Daoy (cell line): ENCODE results near the gene ADCY6. TPM values are rescaled to one million over a fixed set of nuclear protein-coding genes. Genes with fewer than 3 reads are reported as not detected.

Experiments used
- DNase-seq: peaks from one replicate; pipeline ENCODE4 v3.0.0-alpha.2; 2015; ENCODE audit warnings: low read depth
- total RNA-seq: library from RNA; depleted of rRNA; stranded (reverse); fragments of >200 nt; shearing (Covaris generic); gene quantifications from 2 replicates; pipeline ENCODE4 v1.2.3, GENCODE V29; 2014

The ADCY6 gene
- total RNA-seq, 1 experiment from 2014 or later: 9.2 TPM

DNA sequence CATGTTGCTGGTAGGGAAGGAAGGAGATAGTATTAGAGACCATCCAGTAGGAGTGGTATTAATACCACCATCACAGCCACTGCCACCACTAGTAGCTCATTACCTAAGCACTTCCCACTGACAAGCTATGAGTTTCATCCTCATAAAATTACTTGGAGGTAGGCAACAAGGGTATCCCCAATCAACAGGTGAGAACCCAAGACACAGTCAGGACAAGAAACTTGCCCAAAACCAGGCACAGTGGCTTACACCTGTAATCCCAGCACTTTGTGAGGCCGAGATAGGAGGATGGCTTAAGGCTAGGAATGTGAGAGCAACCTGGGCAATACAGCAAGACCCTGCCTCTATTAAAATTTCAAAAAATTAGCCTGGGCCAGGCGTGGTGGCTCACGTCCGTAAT is 5.5 kb downstream of the ADCY6 start:
- DNase-seq: no peak

DNA sequence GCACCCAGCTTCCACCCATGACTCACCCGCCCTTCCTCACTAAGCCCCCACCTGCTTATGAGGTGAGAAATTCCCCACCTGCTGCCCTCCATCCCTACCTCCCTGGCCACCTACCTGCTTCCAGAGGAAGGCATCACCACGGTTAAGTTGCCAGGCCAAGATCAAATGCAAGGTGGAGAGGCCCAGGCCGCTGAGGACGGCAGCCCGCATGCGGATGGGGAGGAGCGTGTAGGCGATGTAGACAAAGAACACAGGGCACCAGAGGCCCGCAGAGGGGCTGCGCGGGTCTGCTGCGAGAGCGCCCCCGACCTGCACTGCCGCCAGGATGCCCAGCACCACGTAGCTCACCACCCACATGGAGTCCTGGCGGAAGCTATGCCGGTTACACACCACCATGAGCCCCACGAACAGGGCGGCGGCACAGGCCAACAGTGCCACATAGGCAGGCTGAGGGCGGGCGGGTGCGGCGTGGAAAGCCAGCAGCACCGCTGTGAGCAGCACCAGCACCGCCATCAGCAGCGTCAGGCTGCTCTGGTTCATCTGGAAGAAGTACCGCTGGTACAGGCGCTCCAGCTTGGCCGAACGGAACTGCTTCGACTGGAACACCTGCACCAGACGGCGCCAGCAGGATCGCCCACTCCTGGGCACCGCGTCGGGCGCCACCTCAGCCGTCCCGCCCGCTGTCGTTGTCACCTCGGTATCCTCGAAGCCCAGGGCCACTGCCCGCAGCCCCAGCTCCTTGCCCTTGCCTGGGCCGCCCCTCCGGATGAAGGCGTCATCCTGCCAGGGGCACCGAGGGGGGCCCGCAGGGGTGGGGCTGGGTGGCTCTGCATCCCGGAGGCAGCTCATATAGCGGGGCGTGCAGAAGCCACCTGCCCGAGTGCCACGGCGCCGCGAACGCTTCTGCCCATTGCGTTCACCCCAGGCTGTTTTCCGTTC is 6.2 kb downstream of the ADCY6 start:
- no peak for DNase-seq

DNA sequence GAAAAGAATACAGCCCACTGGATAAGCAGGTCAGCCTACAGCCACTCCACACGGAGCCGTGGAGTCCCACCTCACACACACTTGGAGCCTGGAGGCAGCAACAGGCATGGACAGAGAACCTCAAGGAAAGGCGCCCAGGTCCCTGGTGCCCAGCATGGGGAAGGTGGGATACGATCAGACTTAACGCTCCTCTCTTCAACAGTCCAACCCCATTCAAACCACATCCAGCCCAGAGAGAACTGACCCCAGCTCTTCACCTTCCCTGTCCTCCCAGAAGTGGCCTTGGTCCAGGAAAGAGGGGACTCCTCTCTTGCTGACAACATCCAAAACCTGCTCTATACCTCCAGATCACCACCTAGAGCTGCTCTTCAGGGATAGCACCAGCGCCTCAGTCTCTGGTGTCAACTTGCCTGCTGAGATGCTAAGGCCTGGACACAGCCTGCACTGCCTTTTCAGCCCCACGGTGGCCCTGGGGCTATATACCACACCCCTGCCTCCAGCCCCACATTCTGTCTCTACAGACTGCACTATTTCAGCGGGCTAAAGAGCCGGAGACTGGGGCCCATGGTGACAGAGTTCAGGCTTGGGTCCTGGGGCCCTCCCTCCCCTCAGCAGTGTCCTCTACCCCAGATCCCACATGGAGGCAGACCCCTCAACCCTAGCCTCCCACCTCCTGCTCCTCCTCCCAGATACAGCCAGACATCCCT is 7.0 kb downstream of the ADCY6 start:
- DNase-seq: no peak

DNA sequence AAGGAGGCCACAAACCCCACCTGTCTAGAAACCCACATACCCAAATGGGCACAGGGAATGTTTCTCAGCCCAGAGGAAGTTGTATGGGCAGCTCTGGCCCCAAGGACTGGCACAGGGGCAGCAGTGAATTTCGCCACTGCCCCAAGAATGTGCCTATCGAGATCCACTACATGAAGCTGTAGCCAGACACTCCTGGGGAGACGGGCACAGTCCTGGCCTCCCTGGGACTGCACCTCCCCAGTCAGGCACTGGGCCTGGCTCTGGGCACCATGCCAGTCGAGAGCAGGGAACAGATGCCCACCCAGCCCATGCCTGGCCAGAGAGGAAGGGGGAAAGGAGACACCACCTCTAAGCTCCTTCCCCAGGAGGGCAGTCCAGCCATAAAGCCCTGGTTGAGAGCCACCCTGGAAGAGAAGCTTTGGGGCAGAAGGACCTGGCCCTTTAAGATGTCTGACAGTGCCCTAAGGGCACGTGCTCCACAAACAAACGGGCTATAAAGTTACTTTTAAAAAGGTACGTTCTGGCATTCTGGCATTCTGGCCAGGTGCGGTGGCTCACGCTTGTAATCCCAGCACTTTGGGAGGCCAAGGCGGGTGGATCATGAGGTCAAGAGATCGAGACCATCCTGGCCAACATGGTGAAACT is 8.4 kb downstream of the ADCY6 start:
- DNase-seq: no peak

DNA sequence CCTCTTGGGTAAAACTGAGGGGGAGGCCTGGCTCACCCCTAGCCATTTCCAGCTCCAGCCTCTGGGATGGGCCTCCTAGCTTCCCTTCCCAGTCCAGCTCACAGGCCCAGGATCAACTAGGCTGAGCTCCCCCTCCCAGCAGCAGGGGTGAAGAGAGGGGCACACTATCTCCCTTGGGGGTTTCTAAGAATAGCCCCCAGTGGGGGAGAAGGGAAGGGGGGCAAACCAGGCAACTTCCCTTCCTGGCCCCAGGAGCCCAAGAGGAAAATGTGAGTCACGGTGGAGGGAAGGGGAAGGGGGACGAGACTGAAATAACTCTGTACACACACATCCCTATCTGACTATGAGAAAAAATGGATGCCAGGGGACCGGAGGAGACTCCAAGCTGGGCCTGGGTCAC is 9.0 kb downstream of the ADCY6 start:
- DNase-seq: peak; percentile 41

- DNase-seq: no peak
Measured at GRCh38 chr12:48777501-48778400, 11.1 kb downstream of the ADCY6 start.

- no peak for DNase-seq
Measured at GRCh38 chr12:48776956-48777355, 11.9 kb downstream of the ADCY6 start.

DNA sequence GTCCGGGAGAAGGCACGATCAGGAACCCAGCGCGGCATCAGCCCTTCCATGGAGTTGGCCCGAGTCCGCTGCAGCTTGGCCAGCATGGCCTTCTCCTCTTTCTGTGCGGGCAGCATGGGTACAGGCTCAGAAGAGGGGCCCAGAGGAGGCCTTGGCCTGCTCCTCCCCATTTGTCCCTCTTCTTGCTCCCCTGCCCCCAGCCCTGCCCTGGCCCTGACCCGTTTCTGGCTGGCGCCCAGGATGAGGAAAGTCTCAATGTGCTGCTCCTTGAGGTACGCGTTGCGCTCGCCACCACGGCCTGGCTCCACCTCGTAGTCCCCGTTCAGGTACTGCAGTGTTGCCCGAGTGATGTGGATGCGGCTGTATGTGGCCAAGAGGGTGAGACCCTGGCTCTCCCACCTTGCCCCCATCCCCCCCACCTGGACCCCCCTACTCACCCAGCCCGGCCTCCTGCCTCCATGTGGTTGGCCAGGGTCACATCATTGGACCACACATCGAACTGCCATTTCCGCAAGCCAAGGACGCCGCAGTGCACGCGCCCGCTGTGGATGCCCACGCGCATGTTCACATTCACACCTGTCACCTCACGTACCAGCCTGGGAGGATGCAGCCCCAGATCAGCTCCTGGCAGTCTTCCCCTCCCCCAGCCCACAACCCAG is 12.8 kb downstream of the ADCY6 start:
- no peak for DNase-seq

GRCh38 chr12:48775299-48775698 is 13.6 kb downstream of the ADCY6 start:
- no peak for DNase-seq

GRCh38 chr12:48774516-48774915 is 14.4 kb downstream of the ADCY6 start:
- DNase-seq: no peak

DNA sequence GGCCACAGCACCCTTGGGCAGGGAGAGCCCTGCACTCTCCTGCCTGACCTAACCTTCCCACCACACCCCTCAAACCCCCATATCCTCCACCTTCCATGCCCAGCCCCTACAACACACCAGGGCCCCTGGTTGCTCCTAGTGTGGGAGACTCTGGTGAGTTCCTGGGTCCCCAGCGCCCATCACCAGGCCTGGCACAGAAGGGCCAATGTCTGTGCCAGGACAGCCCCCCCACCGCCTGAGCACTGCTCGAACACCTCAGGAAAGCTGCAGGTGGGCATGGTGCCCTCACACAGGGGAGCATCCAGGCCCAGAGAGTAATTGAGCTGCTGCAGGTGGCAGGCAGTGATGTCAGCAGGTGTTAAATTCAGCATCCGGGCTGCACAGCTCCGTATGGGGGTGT is 15.2 kb downstream of the ADCY6 start:
- no peak for DNase-seq

GRCh38 chr12:48771588-48772112 is 17.2 kb downstream of the ADCY6 start:
- no peak for DNase-seq

DNA sequence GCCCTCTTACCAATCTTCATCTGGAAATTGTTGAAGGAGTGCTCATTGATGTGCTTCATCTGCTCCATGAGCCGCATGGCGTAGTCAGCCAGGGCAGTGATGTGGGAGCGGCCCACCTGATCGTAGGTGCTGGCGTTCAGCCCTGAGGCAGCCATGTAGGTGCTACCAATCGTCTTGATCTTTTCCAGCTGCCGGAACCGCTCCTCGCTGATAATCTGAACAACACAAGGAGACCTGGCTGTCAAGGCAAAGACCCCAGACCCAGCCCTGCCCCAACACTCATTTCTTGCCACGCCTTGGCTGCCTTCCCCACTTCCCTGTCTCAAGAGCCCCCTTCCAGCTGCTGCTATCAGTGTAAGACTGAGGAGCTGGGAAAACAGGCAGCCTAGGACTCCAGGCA is 18.1 kb downstream of the ADCY6 start:
- no peak for DNase-seq

- no peak for DNase-seq
Measured at GRCh38 chr12:48768736-48769135, 20.2 kb downstream of the ADCY6 start.

DNA sequence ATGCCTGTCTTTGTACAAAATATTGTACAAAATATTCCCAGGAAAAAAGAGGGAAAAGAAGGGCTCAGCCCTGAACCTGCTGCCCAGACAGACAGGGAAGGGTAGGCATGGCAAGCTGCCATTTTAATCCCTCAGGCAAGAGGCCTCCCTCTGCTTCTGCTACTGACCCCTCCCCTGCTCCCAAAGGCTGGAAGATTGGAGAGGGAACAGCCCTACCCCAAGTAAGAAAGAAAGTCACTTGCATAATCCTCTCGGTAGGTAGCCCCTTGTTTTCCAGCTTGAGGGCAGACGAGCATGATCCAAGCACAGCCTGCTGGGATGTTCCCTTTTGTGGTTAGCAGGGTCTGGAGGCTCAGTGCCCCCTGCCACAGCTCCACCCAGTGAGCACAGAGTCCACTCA is 20.7 kb downstream of the ADCY6 start:
- no peak for DNase-seq

DNA sequence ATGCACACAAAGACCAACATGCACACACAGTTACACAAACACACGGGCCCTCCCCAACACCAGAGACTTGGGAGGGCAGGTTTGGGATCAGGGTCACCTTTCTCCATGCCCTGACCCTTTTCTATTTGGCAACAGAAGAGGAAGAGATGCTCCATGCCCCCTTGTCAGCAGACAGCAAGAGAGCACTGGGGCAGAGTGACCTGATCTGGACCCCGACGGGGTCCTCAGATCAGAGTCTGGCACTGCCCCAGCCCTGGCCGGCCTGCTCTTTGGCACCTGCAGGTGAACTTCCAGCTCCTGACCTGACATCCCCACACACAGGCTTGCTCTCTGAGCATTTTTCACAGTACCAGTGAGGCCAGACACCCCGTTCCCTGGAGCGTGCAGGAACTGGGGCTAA is 21.4 kb downstream of the ADCY6 start:
- no peak for DNase-seq

DNA sequence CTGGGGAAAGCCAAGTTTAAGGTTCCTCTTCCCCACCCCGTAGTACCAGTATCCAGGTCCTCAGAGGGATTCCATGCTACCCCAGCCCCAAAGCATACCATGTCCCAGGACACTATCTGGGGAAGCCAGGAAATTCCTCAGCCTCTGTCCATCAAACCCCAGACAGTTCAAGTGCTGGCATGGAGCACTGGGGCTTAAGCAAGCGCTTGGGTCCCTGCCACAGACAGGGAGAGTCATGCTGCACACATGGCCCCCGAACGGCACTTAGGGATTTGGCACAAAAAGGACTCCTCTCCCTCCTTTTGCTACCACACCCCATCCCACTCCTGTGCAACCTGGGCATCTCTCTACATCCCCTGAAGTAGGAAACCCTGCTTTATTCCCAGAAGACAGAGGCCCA is 21.8 kb downstream of the ADCY6 start:
- DNase-seq: no peak

GRCh38 chr12:48765753-48766162 is 23.1 kb downstream of the ADCY6 start:
- no peak for DNase-seq

GRCh38 chr12:48764521-48764920 is 24.4 kb downstream of the ADCY6 start:
- DNase-seq: no peak

DNA sequence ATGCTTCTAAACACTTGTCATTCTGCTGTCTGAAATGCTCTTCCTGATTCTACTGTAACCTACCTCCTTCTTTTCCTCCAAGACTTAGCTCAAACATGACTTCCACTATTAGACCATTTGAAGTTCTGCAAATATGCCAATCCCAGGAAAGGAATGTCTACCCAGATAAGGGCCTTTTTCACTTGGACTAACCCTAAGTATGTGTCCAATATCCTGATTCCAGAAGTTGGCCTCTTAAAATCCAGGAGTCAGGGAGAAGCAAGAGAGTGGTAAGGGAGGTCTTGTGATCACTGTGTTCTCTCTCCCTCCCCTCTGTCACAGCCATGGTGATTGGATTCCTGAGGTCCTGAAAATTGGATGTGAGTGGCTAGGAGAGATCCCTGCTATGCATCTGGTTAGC is 30.2 kb downstream of the ADCY6 start:
- no peak for DNase-seq

DNA sequence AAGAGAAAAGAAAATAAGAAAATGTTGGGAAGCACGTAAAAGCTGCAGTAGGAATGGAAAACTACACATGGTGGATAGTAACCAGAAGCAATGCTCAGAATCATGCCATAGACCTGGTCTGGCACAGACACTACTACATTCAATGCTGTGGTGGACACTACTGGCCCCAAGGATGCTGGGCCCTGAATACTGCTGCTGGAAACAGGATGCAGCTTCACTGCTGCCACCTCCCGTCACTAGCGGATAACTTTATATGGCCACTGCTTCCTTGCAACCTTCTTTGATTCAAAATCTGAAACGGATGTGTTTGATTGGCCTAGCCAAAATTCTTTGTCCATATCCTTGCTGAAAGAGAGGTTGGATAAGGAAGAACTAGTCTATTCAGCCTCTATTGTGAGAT is 30.7 kb downstream of the ADCY6 start:
- no peak for DNase-seq
